HG03469 (cell line): ENCODE results near the gene SPRYD3.

Experiments used
- ATAC-seq: cut with Tn5 transposase; IDR thresholded peaks from one replicate; pipeline ENCODE4 v1.9.1; 2021; ENCODE audit warnings: mild to moderate bottlenecking, moderate library complexity, moderate number of reproducible peaks; ENCODE audit not compliant: unreplicated experiment

SPRYD3 gene

DNA sequence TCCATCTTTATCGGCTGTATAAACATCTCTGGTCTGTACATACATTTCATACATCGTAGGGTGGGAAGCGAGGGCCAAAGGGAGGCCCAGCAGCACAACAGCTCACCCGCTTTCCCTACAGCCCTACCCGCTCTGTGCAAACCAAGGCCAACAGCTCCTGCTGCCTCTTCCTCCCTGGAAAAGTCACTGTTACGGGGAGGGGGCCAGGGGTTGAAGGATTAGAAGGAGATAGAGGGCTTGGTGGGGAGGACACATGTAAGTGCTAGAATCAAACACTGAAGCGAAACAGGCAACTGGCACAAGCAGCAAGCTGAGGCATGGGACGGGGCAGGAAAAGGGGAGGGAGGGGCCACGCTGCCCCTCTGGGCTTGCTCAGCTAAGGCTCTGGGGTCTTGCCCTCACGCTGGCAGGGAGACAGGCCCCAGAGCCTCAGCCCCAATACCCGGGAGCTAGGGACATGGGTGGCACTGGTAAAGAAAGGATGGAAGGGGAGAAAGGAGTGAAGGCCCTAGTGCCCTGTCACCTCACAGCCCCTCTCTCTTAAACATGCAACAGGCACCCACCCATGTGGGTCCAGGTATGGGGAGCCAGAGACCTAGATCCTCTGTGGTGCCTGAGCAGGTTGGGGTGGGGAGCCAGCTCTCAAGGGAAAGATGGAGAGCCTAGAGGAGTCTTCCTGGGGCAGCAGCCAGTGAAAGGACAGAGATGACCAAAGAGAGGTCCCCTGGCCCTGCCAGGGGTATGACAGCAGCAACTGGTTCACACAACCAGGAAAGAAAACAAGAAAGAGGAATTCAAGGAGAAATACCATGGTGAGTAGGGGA lies 14.4 kb downstream of the SPRYD3 start:
- ATAC-seq: no peak

DNA sequence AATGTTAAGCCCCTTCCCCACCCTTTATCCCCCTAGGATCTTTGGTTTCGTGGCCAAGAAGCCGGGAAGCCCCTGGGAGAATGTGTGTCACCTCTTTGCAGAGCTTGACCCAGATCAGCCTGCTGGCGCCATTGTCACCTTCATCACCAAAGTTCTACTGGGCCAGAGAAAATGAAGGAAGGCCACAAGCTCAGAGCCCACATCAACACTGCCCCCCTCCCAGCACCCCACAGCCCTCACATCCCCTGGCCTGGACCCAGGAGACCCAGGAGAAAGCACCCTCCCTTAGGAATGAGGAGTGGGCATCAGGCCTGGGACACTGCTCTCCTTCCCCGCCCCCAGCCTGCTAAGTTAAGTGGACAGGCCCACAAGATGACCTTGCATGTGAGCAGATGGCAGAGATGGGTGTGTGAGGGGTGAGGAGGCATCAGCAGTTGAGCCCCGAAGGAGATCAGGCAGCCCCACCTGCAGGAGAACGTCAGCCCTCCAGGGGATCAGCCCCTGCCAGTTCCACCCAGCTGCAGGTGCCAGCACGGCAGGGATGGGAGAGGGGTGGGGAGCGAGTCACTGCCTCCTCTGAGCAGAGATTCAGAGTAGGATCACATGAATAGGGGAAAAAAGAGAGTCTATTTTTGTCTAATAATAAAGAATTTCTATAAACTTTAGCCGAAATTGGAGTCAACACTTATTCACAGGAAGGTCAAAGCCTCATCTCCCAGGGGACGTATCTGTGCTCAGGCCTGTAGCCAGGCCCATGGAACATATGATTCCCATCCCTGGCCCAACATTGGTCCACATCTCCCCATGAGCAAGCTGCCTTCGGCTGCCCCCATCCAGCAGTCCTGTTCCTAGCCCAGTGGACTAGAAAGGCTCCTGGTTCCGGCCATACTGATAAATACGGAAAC lies 15.2 kb downstream of the SPRYD3 start:
- ATAC-seq: no peak

DNA sequence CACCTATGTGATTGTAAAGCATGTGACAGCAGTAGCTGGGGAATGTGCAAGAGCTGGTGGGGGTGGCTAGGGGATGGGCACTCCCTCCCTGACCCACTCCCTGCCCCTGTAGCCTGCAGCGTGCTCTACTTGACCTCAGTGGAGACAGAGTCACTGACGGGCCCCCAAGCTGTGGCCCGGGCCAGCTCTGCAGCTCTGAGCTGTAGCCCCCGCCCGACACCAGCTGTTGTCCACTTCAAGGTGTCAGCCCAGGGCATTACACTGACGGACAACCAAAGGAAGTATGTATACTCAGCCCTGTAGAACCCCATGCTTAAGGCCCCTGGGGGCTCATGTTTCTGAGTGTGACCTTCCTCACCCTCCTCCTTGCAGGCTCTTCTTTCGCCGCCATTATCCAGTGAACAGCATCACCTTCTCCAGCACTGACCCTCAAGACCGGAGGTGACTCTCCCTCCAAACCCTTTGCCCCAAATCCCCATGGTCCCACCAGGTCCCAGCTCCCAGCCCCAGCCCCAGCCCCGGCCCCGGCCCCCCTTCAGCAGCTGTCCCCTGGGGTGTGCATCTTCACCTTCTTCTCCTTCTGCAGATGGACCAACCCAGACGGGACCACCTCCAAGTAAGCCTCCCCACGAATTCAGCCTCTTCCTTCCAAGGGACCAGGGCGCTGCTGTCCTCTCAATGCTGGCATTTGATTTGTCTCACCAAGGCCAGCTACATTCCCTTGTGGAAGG lies 16.0 kb downstream of the SPRYD3 start:
- no peak for ATAC-seq

DNA sequence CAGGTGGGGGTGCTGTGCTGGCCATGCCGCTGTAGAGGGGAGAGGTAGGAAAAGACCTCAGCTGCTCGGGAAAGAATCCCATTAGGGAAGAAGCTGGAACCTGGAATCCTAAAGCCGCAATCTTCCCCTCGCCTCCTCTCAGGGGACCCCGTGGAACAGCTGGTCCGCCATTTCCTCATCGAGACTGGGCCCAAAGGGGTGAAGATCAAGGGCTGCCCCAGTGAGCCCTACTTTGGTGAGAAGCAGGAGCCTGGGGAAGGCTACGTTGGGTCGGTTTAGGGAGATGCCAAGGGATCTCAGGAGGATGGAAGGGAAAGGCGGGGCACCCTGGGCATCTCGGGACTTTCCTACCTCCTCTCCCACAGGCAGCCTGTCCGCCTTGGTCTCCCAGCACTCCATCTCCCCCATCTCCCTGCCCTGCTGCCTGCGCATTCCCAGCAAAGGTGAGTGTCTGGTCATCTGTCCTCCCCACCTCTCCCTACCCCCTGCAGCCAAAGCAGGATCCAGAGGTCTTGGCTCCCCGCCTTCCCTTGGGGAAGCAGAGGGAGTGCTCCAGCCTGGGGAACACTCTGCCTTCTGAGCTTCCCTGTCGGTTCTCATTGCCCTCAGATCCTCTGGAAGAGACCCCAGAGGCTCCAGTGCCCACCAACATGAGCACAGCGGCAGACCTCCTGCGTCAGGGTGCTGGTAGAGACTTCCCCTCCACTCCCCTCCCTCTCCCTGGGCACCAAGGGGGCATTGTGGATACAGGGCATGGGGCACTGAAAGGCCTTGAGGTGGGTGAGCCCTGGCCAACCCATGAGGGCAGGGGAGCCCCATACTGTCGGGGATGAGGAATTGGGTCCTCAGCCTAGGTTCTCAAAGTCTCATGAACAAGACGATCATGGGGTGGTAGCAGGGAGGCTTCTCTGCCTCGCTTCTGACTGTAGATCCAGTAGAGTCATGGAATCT lies 16.9 kb downstream of the SPRYD3 start:
- ATAC-seq: no peak

DNA sequence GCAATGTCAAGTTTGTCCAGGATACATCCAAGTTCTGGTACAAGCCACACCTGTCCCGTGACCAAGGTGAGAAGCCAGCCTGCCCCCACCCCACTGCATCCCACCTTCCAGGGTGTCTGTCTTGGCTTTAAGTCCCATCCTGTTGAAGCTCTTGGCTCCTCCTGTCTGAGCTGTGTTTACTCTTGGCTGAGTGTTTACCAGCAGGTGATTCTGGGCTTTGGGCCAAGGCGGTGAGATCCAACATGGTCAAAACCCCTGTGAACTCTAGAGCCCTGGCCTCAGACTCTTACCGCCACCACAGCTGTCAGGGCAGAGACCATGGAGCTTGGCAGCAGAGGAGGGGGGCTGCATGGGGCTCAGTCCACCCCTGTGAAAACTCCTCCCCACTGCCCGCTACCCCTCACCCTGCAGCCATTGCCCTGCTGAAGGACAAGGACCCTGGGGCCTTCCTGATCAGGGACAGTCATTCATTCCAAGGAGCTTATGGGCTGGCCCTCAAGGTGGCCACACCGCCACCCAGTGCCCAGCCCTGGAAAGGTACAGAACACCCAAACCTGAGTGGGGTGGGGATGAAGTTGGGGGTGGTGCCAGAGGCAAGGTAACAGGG lies 17.7 kb downstream of the SPRYD3 start:
- ATAC-seq: no peak

DNA sequence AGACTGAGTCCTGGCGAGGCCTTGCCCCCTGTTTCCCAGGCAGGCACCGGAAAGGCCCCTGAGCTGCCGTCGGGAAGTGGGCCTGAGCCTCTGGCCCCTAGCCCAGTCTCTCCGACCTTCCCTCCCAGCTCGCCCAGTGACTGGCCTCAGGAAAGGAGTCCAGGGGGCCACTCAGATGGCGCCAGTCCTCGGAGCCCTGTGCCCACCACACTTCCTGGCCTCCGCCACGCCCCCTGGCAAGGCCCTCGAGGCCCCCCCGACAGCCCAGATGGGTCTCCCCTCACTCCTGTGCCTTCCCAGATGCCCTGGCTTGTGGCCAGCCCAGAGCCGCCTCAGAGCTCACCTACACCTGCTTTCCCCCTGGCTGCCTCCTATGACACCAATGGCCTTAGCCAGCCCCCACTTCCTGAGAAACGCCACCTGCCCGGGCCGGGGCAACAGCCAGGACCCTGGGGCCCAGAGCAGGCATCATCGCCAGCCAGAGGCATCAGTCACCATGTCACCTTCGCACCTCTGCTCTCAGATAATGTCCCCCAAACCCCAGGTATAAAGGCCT lies 18.4 kb downstream of the SPRYD3 start:
- no peak for ATAC-seq

DNA sequence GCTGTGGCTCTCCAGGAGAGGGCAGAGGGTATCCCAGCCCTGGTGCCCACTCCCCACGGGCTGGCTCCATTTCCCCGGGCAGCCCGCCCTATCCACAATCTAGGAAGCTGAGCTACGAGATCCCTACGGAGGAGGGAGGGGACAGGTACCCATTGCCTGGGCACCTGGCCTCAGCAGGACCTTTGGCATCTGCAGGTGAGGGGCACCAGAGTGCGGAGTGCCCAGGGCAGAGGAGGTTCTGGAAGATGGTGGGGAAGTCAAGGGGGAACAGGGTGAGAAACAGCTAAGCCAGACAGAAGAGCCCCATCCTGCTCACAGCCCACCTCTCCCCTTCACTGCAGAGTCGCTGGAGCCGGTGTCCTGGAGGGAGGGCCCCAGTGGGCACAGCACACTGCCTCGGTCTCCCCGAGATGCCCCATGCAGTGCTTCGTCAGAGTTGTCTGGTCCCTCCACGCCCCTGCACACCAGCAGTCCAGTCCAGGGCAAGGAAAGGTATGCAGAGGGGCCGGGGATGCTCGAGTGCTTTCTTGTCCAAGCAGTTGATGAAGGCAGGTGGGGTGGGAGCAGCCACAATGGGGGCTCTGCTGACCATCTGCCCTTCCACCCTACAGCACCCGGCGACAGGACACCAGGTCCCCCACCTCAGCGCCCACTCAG lies 19.0 kb downstream of the SPRYD3 start:
- ATAC-seq: no peak

DNA sequence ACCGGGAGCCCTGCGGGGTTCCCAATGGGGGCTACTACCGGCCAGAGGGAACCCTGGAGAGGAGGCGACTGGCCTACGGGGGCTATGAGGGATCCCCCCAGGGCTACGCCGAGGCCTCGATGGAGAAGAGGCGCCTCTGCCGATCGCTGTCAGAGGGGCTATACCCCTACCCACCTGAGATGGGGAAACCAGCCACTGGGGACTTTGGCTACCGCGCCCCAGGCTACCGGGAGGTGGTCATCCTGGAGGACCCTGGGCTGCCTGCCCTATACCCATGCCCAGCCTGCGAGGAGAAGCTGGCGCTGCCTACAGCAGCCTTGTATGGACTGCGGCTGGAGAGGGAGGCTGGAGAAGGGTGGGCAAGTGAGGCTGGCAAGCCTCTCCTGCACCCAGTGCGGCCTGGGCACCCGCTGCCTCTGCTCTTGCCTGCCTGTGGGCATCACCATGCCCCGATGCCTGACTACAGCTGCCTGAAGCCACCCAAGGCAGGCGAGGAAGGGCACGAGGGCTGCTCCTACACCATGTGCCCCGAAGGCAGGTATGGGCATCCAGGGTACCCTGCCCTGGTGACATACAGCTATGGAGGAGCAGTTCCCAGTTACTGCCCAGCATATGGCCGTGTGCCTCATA lies 19.6 kb downstream of the SPRYD3 start:
- no peak for ATAC-seq

DNA sequence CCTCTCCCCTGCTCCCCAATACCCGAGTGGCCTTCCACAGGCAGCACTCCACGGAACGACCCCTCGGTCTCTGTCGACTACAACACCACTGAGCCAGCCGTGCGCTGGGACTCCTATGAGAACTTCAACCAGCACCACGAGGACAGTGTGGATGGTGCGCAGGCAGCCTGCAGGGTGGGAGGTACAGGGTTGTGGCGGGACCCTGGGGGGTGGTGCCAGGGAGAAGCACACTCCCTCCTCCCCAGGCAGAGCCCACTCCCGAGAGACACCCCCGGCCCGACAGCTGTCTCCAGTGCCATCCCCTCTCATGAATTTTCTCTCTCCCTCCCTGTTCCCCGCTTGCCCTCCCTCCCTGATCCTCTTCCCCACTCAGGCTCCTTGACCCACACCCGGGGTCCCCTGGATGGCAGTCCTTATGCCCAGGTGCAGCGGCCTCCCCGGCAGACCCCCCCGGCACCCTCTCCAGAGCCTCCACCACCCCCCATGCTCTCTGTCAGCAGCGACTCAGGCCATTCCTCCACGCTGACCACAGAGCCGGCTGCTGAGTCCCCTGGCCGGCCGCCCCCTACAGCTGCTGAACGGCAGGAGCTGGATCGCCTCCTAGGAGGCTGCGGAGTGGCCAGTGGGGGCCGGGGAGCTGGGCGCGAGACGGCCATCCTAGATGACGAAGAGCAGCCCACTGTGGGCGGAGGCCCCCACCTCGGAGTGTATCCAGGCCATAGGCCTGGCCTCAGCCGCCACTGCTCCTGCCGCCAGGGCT lies 20.3 kb downstream of the SPRYD3 start:
- ATAC-seq: no peak

DNA sequence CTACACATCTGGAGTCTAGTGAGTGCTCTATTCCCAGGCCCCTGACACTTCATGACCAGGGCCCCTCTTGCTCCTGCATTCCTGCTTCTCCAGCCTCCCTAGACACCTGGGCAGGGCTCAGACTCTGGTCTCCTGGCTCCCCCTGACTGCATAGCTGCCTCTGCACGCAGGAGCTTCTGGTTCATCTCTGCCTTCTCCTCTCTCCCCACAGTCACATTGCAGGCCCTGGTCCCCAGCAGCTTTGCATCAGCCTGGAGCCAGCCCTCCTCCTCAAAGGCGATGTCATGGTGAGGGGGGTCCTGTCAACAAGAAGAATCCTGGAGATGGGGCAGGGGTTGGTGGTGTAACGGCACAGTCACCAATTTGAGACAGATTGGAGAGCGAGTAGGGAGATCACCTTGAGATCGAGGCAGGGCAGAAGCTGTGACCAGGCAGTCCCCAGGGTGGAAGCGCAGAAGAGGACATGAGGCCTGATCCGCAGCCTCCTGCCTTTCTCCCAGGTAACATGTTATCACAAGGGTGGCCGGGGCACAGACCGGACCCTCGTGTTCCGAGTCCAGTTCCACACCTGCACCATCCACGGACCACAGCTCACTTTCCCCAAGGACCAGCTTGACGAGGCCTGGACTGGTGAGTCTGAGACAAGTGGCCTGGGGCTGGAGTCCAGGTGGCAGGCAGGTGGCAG lies 21.2 kb downstream of the SPRYD3 start:
- ATAC-seq: no peak

DNA sequence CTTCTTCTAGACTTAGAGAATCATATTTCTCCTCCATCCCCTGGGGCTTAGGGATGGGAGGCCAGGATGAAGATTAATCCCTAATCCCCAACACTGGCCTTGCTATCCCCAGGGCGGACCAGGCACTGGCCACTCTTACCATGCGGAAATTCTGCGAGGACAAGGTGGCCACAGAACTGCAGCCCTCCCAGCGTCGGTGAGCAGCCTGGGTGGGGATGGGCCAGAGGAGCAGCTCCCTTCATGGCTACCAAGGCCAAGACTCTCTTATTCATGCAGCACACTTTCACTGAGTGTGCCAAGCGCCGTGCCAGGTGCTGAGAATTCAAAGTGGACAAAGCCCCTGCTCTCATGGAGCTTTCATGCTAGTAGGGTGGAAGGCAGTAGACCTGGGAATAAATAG lies 22.3 kb downstream of the SPRYD3 start:
- no peak for ATAC-seq

DNA sequence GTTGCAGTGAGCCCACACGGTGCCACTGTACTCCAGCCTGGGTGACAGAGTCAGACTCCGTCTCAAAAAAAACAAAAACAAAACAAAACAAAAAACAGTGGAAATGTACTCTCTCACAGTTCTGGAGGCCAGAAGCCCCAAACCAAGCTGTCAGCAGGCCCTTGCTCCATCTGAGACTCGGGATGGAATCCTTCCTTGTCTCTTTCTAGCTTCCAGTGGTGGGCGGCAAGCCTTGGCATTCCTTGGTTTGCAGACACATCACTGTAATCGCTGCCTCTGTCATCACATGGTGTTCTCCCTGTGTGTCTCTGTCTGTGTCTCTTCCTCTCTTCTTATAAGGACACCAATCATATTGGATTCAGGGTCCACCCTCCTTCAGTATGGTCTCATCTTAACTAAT lies 22.9 kb downstream of the SPRYD3 start:
- ATAC-seq: no peak

DNA sequence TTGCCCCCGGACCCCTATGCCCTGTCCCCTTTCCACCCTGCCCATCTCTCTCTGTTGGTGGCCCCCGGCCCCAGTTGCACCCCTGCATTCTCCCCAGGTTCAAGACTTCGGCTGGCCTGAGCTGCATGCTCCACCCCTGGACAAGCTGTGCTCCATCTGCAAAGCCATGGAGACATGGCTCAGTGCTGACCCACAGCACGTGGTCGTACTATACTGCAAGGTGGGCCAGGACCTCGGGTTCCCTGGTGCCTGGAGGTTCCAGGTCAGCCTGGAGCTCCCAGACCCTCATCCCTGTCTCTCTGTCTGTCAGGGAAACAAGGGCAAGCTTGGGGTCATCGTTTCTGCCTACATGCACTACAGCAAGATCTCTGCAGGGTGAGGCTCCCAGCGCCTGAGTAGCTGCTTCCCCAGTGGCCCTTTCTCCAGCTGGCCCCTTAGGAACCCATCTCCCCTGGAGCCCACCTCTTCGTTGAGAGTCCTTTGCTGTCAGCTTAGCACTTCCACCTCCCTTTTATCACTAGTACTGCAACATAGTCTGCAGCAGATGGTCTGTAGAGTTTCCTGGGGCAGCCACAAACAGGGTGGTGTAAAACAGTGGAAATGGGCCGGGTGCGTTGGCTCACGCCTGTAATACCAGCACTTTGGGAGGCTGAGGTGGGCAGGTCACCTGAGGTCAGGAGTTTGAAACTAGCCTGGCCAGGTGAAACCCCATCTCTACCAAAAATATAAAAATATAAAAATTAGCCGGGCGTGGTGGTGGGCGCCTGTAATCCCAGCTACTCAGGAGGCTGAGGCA lies 23.5 kb downstream of the SPRYD3 start:
- ATAC-seq: no peak

DNA sequence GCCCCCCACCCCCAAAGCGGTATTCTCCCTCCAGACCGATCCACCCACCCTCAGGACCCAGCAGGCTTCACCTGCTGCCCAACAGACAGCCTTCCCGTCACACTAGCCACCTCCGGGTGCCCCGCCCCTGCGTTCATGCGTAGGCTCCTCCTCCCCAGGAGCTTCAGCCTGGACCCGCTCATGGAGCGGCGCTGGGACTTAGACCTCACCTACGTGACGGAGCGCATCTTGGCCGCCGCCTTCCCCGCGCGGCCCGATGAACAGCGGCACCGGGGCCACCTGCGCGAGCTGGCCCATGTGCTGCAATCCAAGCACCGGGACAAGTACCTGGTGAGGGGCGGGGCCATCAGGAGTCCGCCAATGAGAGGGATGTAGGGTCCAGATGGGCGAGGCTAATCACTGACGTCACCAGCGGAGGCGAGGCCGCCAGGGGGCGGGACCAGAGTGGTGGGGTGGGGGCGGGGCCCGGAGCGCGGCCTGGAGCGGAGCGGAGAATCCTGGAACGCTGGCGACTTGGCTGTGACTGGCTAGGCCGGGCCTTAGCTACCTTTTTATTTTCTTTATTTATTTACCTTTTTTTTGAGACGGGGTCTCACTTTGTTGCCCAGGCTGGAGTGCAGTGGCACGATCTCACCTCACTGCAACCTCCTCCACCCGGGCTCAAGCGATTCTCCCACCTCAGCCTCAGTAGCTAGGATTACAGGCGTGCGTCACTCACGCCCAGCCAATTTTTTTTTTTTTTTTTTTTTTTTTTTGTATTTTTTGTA lies 24.9 kb downstream of the SPRYD3 start:
- ATAC-seq: peak; percentile 58

DNA sequence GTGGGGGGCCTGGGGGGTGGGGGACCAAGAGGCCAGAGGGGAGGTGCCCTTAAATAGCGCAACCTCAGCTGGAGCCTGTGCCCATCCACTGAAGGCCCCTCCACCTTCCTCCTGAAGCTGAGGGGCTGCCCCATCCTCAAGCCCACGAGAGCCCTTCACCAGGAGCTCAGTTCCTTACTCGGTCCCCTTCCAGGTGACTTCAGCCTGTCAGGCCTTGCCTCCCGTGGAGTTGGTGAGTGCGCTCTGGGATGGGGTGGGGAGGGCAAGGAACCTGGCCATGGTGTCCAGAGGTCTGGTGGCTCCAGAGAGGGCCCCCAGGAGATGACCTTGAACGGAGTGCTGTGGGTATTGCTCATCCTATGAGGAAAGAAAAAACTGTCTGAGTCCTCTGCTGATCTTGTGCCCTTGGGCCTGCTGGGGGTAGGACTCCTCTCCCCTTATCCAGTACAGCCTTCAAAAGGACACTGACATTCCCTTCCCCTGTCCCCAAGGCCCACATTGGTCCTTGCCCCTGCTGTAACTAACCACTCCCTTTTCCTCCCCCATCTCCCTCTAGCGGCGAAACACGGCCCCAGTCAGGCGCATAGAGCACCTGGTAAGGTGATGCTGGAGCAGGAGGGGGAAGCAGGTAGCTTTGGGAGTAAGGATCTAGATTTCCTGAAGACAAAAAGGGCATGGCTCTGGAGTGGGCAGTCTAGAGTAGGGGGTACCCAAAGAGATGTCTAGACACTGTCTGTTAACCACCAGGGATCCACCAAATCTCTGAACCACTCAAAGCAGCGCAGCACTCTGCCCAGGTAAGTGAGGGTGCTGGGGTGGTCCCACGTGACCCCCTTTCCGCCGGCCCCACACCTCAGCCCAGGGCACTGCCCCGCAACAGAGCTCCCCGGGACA lies 25.7 kb downstream of the SPRYD3 start:
- ATAC-seq: no peak
